Liver (tissue), 9 donors: ENCODE measurements around the gene MSI2. TPM values are rescaled to one million over a fixed set of nuclear protein-coding genes. Genes with fewer than 3 reads are reported as not detected.

Experiments used
- DNase-seq: peaks from one replicate; pipeline ENCODE4 v3.0.0-alpha.2; 2017; ENCODE audit warnings: low spot score
- H3K27ac ChIP-seq, 2 donors: one replicate each; pipeline ENCODE4 v1.7.0; 2013; ENCODE audit warnings: inconsistent platforms in 2 of 2, low read length in 2 of 2, control low read depth in 1 of 2, low read depth in 1 of 2, mild to moderate bottlenecking in 1 of 2
- H3K27me3 ChIP-seq, 4 donors: one replicate each; pipeline versions ENCODE4 v1.6.1 to v1.7.0; 2013; ENCODE audit warnings: low read length in 3 of 4, inconsistent platforms in 1 of 4, mild to moderate bottlenecking in 1 of 4, moderate library complexity in 1 of 4; ENCODE audit not compliant: control insufficient read depth in 4 of 4, insufficient read depth in 4 of 4
- H3K36me3 ChIP-seq, 4 donors: one replicate each; pipeline versions ENCODE4 v1.6.1 to v1.7.0; 2013; ENCODE audit warnings: low read length in 3 of 4, mild to moderate bottlenecking in 3 of 4, low read depth in 1 of 4, moderate library complexity in 1 of 4; ENCODE audit not compliant: control insufficient read depth in 4 of 4, insufficient read depth in 3 of 4
- H3K4me1 ChIP-seq, 4 donors: one replicate each; pipeline versions ENCODE4 v1.6.1 to v1.7.0; 2013; ENCODE audit warnings: low read length in 3 of 4, mild to moderate bottlenecking in 3 of 4, moderate library complexity in 1 of 4; ENCODE audit not compliant: control insufficient read depth in 4 of 4, insufficient read depth in 4 of 4
- H3K4me3 ChIP-seq, 3 donors: one replicate each; pipeline versions ENCODE4 v1.6.1 to v1.7.0; 2013; ENCODE audit warnings: low read length in 3 of 3, control low read depth in 1 of 3, low read depth in 1 of 3, mild to moderate bottlenecking in 1 of 3
- H3K9ac ChIP-seq, 2 donors: one replicate each; pipeline ENCODE4 v1.7.0; 2013; ENCODE audit warnings: low read length in 2 of 2, mild to moderate bottlenecking in 2 of 2, moderate library complexity in 2 of 2, control low read depth in 1 of 2, low read depth in 1 of 2
- H3K9me3 ChIP-seq, 4 donors: one replicate each; pipeline versions ENCODE4 v1.6.1 to v1.7.0; 2013; ENCODE audit warnings: low read length in 3 of 4; ENCODE audit not compliant: control insufficient read depth in 4 of 4
- EGR1 ChIP-seq, 2 donors: IDR thresholded peaks; 2 replicates each; pipeline ENCODE4 v1.6.1; 2016 to 2018; ENCODE audit warnings: antibody characterized with exemption in 2 of 2, low read depth in 2 of 2
- FOXA1 ChIP-seq: IDR thresholded peaks from 2 replicates; pipeline ENCODE4 v1.6.1; 2016; ENCODE audit warnings: antibody characterized with exemption
- FOXA2 ChIP-seq: IDR thresholded peaks from 2 replicates; pipeline ENCODE4 v1.6.1; 2016; ENCODE audit warnings: antibody characterized with exemption
- GABPA ChIP-seq, 2 donors: IDR thresholded peaks in 1 of 2; conservative IDR thresholded peaks in 1 of 2; 2 replicates each; pipeline ENCODE4 v1.6.1; 2016; ENCODE audit warnings: antibody characterized with exemption in 2 of 2, mild to moderate bottlenecking in 1 of 2, moderate library complexity in 1 of 2
- HNF4A ChIP-seq, 2 donors: conservative IDR thresholded peaks; 2 replicates each; pipeline ENCODE4 v1.6.1; 2016; ENCODE audit warnings: antibody characterized with exemption in 2 of 2, mild to moderate bottlenecking in 2 of 2
- HNF4G ChIP-seq: IDR thresholded peaks from 2 replicates; pipeline ENCODE4 v1.6.1; 2016; ENCODE audit warnings: antibody characterized with exemption
- JUND ChIP-seq, 2 donors: IDR thresholded peaks; 2 replicates each; pipeline ENCODE4 v1.6.1; 2016; ENCODE audit warnings: antibody characterized with exemption in 2 of 2
- NR2F2 ChIP-seq: IDR thresholded peaks from 2 replicates; pipeline ENCODE4 v1.6.1; 2016; ENCODE audit warnings: antibody characterized with exemption
- RAD21 ChIP-seq, 2 donors: IDR thresholded peaks; 2 replicates each; pipeline ENCODE4 v1.6.1; 2016; ENCODE audit warnings: antibody characterized with exemption in 2 of 2, mild to moderate bottlenecking in 2 of 2
- RXRA ChIP-seq, 2 donors: IDR thresholded peaks; 2 replicates each; pipeline ENCODE4 v1.6.1; 2017 to 2018; ENCODE audit warnings: antibody characterized with exemption in 2 of 2, mild to moderate bottlenecking in 1 of 2
- TAF1 ChIP-seq: conservative IDR thresholded peaks from 2 replicates; pipeline ENCODE4 v1.6.1; 2016; ENCODE audit warnings: antibody characterized with exemption, mild to moderate bottlenecking
- YY1 ChIP-seq: IDR thresholded peaks from 2 replicates; pipeline ENCODE4 v1.6.1; 2016; ENCODE audit warnings: antibody characterized with exemption, mild to moderate bottlenecking
- WGBS: extraction: QIAGEN DNeasy Blood & Tissue Kit; methylation state at CpG from one replicate; pipeline ENCODE4 v1.1.7; 2013; 5-methylcytosine and 5-hydroxymethylcytosine counted together
- polyA plus RNA-seq, 2 donors: library from polyadenylated mRNA; stranded (reverse) in 1 of 2; unstranded in 1 of 2; fragments of 200-250 nt in 1 of 2; fragments of >200 nt in 1 of 2; fragmentation: Nextera tagmentation in 1 of 2; extraction: Ambion mirVana in 1 of 2; gene quantifications; one replicate each; pipeline versions ENCODE4 v1.2.1 to v1.2.3, GENCODE V29; 2013 to 2015
- total RNA-seq, 2 donors: library from RNA; depleted of rRNA; stranded (reverse); fragments of >200 nt; gene quantifications; one replicate each; pipeline ENCODE4 v1.2.3, GENCODE V29; 2014
- TF ChIP-seq, protein P1 (sequence below): IDR thresholded peaks from 2 replicates; pipeline ENCODE4 v1.6.1; 2016; ENCODE audit warnings: antibody characterized with exemption, mild to moderate bottlenecking
- TF ChIP-seq, protein P2 (sequence below): fragments of 150-350 bp; IDR thresholded peaks from 2 replicates; pipeline ENCODE4 v1.5.1; 2017; ENCODE audit warnings: improper control_type of control experiment, low read depth, low read length; ENCODE audit not compliant: missing input control
- TF ChIP-seq, protein P3 (sequence below): IDR thresholded peaks from 2 replicates; pipeline ENCODE4 v1.6.1; 2016; ENCODE audit warnings: antibody characterized with exemption
- TF ChIP-seq, protein P4 (sequence below): IDR thresholded peaks from 2 replicates; pipeline ENCODE4 v1.6.1; 2016; ENCODE audit warnings: antibody characterized with exemption
- TF ChIP-seq, protein P5 (sequence below): IDR thresholded peaks from 2 replicates; pipeline ENCODE4 v1.6.1; 2016; ENCODE audit warnings: antibody characterized with exemption
- donor health status: healthy.
- donor health status: healthy.
- donor health status: healthy.
- donor health status: healthy.
- donor health status: healthy.

The MSI2 gene
- total and polyA plus RNA-seq, 4 donors, result 5.7 to 15.6 (median 9.2) TPM

DNA sequence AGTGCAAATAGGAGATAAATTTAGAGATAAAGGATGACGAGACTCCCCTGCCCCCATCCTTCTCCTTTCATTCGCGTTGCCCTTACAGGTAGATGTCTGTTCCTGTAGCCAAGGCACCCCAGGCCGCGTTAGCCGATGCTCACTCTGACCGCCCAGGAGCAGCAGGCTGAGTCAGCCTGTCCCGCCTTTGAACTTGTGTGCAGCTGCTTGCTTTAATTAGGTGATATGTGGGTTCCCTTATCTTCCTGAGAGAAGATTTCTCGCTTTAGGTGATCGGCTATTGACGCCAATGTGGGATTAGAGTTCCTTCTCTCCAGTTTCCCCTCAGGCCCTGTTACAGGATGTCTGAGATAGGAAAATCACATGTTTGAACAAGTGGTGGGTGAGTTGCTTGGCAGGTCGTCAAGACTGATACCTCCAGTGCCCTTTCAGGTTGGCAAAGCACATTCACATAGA lies 119.5 kb downstream of the MSI2 start:
- DNase-seq, result no peak
- no peaks in the 10 kb centered on the region for H3K36me3 ChIP-seq
- peaks cover 0 to 8% (median 5%) of the 10 kb centered on the region in 4 donors for H3K9me3 ChIP-seq
- no peaks in the 10 kb centered on the region for H3K27me3 ChIP-seq
- 82% methylated on average over 12 of the region's 12 CpGs for WGBS
- no peak overlapping the region for H3K4me3 ChIP-seq
- TF ChIP-seq RAD21 (IDR thresholded peaks at IDR 0.05) (no peak), FOXA1 (no peak), JUND (IDR thresholded peaks at IDR 0.05) (no peak), HNF4A (conservative IDR thresholded peaks at IDR 0.05) (no peak), YY1 (no peak), EGR1 (IDR thresholded peaks at IDR 0.05; ENCODE audit: low read depth in 2 of 2) (no peak), RXRA (IDR thresholded peaks at IDR 0.05) (no peak), GABPA (IDR thresholded peaks at IDR 0.05 in 1 of 2, conservative IDR thresholded peaks at IDR 0.05 in 1 of 2) (no peak), NR2F2 (no peak), HNF4G (no peak), FOXA2 (no peak), TAF1 (no peak)
- TF ChIP-seq, protein P1, sequence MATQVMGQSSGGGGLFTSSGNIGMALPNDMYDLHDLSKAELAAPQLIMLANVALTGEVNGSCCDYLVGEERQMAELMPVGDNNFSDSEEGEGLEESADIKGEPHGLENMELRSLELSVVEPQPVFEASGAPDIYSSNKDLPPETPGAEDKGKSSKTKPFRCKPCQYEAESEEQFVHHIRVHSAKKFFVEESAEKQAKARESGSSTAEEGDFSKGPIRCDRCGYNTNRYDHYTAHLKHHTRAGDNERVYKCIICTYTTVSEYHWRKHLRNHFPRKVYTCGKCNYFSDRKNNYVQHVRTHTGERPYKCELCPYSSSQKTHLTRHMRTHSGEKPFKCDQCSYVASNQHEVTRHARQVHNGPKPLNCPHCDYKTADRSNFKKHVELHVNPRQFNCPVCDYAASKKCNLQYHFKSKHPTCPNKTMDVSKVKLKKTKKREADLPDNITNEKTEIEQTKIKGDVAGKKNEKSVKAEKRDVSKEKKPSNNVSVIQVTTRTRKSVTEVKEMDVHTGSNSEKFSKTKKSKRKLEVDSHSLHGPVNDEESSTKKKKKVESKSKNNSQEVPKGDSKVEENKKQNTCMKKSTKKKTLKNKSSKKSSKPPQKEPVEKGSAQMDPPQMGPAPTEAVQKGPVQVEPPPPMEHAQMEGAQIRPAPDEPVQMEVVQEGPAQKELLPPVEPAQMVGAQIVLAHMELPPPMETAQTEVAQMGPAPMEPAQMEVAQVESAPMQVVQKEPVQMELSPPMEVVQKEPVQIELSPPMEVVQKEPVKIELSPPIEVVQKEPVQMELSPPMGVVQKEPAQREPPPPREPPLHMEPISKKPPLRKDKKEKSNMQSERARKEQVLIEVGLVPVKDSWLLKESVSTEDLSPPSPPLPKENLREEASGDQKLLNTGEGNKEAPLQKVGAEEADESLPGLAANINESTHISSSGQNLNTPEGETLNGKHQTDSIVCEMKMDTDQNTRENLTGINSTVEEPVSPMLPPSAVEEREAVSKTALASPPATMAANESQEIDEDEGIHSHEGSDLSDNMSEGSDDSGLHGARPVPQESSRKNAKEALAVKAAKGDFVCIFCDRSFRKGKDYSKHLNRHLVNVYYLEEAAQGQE, result no peak
- TF ChIP-seq, protein P2, sequence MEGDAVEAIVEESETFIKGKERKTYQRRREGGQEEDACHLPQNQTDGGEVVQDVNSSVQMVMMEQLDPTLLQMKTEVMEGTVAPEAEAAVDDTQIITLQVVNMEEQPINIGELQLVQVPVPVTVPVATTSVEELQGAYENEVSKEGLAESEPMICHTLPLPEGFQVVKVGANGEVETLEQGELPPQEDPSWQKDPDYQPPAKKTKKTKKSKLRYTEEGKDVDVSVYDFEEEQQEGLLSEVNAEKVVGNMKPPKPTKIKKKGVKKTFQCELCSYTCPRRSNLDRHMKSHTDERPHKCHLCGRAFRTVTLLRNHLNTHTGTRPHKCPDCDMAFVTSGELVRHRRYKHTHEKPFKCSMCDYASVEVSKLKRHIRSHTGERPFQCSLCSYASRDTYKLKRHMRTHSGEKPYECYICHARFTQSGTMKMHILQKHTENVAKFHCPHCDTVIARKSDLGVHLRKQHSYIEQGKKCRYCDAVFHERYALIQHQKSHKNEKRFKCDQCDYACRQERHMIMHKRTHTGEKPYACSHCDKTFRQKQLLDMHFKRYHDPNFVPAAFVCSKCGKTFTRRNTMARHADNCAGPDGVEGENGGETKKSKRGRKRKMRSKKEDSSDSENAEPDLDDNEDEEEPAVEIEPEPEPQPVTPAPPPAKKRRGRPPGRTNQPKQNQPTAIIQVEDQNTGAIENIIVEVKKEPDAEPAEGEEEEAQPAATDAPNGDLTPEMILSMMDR, result no peak
- TF ChIP-seq, protein P3, sequence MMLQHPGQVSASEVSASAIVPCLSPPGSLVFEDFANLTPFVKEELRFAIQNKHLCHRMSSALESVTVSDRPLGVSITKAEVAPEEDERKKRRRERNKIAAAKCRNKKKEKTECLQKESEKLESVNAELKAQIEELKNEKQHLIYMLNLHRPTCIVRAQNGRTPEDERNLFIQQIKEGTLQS, result no peak
- TF ChIP-seq, protein P4, sequence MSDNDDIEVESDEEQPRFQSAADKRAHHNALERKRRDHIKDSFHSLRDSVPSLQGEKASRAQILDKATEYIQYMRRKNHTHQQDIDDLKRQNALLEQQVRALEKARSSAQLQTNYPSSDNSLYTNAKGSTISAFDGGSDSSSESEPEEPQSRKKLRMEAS, result no peak
- TF ChIP-seq, protein P5, sequence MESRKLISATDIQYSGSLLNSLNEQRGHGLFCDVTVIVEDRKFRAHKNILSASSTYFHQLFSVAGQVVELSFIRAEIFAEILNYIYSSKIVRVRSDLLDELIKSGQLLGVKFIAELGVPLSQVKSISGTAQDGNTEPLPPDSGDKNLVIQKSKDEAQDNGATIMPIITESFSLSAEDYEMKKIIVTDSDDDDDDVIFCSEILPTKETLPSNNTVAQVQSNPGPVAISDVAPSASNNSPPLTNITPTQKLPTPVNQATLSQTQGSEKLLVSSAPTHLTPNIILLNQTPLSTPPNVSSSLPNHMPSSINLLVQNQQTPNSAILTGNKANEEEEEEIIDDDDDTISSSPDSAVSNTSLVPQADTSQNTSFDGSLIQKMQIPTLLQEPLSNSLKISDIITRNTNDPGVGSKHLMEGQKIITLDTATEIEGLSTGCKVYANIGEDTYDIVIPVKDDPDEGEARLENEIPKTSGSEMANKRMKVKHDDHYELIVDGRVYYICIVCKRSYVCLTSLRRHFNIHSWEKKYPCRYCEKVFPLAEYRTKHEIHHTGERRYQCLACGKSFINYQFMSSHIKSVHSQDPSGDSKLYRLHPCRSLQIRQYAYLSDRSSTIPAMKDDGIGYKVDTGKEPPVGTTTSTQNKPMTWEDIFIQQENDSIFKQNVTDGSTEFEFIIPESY, result no peak
- H3K4me1 ChIP-seq, result peaks cover 6 to 29% (median 24%) of the 10 kb centered on the region in 4 donors
- H3K9ac ChIP-seq, result no peak overlapping the region
- H3K27ac ChIP-seq, result no peak overlapping the region
